T-cell (primary cell): Measurements from ENCODE around the gene CPSF2. TPM values are rescaled to one million over a fixed set of nuclear protein-coding genes. Genes with fewer than 3 reads are reported as not detected.
"Not testable (repeated sequence)": the region's sequence is repeated elsewhere in the genome, so short reads cannot be mapped to it uniquely, and the experiment has no call there.

ENCODE experiments used
- ATAC-seq, 4 experiments: fragments of 200-7000 bp in 3 of 4; fragments of 150-1000 bp in 1 of 4; cut with Tn5 transposase; replicated peaks in 1 of 4; 1 replicate in 3 of 4; 2 replicates in 1 of 4; pipeline ENCODE4 v1.10.0; 2021; ENCODE audit warnings: moderate library complexity in 3 of 4, mild to moderate bottlenecking in 2 of 4, moderate number of reproducible peaks in 1 of 4
- CTCF ChIA-PET, 2 donors: fragments of 300-600 bp; sonication (Branson Sonifier 250); formaldehyde crosslinking; loops; one replicate each; lab custom pipeline; 2022; ENCODE audit warnings: antibody characterized with exemption in 2 of 2; lab: Charles Lee
- POLR2A ChIA-PET, 2 donors: fragments of 300-600 bp; sonication (Branson Sonifier 250); formaldehyde crosslinking; loops; one replicate each; lab custom pipeline; 2022; ENCODE audit warnings: antibody characterized with exemption in 2 of 2; lab: Charles Lee
- DNase-seq, 35 experiments: peaks; one replicate each; pipeline versions ENCODE4 v3.0.0 to v3.0.0-alpha.2; 2013 to 2023
- H3K27ac ChIP-seq: one replicate; pipeline ENCODE4 v1.5.1; 2013; ENCODE audit warnings: low read length
- H3K27me3 ChIP-seq, 2 experiments: replicated peaks in 1 of 2; 1 replicate in 1 of 2; 2 replicates in 1 of 2; pipeline versions ENCODE4 v1.6.1 to v1.7.0; 2013; ENCODE audit warnings: low read length in 1 of 2, mixed read lengths in 1 of 2; ENCODE audit not compliant: control insufficient read depth in 2 of 2, insufficient read depth in 2 of 2; ENCODE audit errors: extremely low read depth in 1 of 2
- H3K36me3 ChIP-seq, 2 donors: 1 replicate in 1 of 2; 2 replicates in 1 of 2; pipeline versions ENCODE4 v1.6.1 to v1.7.0; 2013; ENCODE audit warnings: low read length in 1 of 2; ENCODE audit not compliant: control insufficient read depth in 2 of 2, insufficient read depth in 1 of 2; ENCODE audit errors: extremely low read depth in 1 of 2
- H3K4me1 ChIP-seq, 2 experiments: 1 replicate in 1 of 2; 2 replicates in 1 of 2; pipeline versions ENCODE4 v1.6.1 to v1.7.0; 2013; ENCODE audit warnings: low read length in 2 of 2, mixed read lengths in 1 of 2; ENCODE audit not compliant: insufficient read depth in 2 of 2, control insufficient read depth in 1 of 2; ENCODE audit errors: extremely low read depth in 1 of 2
- H3K4me3 ChIP-seq, 2 donors: 1 replicate in 1 of 2; 2 replicates in 1 of 2; pipeline versions ENCODE4 v1.5.1 to v1.7.0; 2013; ENCODE audit warnings: mild to moderate bottlenecking in 2 of 2, low read length in 1 of 2, moderate library complexity in 1 of 2; ENCODE audit not compliant: control insufficient read depth in 1 of 2; ENCODE audit errors: extremely low read depth in 1 of 2
- H3K9me3 ChIP-seq: 2 replicates; pipeline ENCODE4 v1.7.0; 2013
- H3K27ac Mint-ChIP-seq, 2 donors: one replicate each; pipeline ENCODE4 v1.8.0; 2020 to 2021; ENCODE audit warnings: mild to moderate bottlenecking in 2 of 2, mixed read lengths in 2 of 2
- H3K27me3 Mint-ChIP-seq, 2 donors: one replicate each; pipeline ENCODE4 v1.8.0; 2021 to 2022; ENCODE audit warnings: mixed read lengths in 2 of 2
- H3K36me3 Mint-ChIP-seq: one replicate; pipeline ENCODE4 v1.8.0; 2021; ENCODE audit warnings: mixed read lengths
- H3K4me1 Mint-ChIP-seq, 3 donors: one replicate each; pipeline ENCODE4 v1.8.0; 2020 to 2022; ENCODE audit warnings: mixed read lengths in 3 of 3, mild to moderate bottlenecking in 1 of 3
- H3K4me3 Mint-ChIP-seq, 3 donors: one replicate each; pipeline ENCODE4 v1.8.0; 2020 to 2022; ENCODE audit warnings: mild to moderate bottlenecking in 3 of 3, mixed read lengths in 3 of 3, moderate library complexity in 3 of 3
- H3K9me3 Mint-ChIP-seq, 3 donors: one replicate each; pipeline ENCODE4 v1.8.0; 2020 to 2022; ENCODE audit warnings: mixed read lengths in 3 of 3
- WGBS: methylation state at CpG from one replicate; pipeline ENCODE4 v1.1.5; 2013; ENCODE audit warnings: missing lambda C conversion rate; ENCODE audit not compliant: insufficient coverage; 5-methylcytosine and 5-hydroxymethylcytosine counted together
- total RNA-seq, 35 experiments: library from RNA in 6 of 35; stranded (reverse) in 6 of 35; fragments of 120-200 nt in 1 of 35; gene quantifications; one replicate each; pipeline versions ENCODE4 v1.2.1 to v1.2.4 and lab custom pipeline; 2013 to 2026

CPSF2 gene
- total RNA-seq, 5 donors from 2014 or later (not counting 1 experiment from before 2014, with no cell fraction given), result 27.6 to 57.4 (median 45.5) TPM

GRCh38 chr14:92164958-92165357 is 43.2 kb downstream of the CPSF2 start:
- H3K36me3 Mint-ChIP-seq, result peaks cover 54% of the 10 kb centered on the region
- ATAC-seq (no peak), DNase-seq (no peak)
- no peaks in the 10 kb centered on the region for H3K4me1 Mint-ChIP-seq
- no peaks in the 10 kb centered on the region for H3K27me3 ChIP-seq
- no CpG with 5 or more reads among the region's 2 CpGs for WGBS
- H3K4me3 ChIP-seq, result no peak overlapping the region
- no peaks in the 10 kb centered on the region for H3K9me3 ChIP-seq
- H3K4me3 Mint-ChIP-seq, result no peak overlapping the region
- ChIA-PET POLR2A (interaction anchor here in 1 of 2 donors (0.6 kb wide), 1 partner anchor 13 kb away, joined by 3 read pairs; no protein-coding TSS in a partner anchor), CTCF (no interaction called here)
- H3K27me3 Mint-ChIP-seq, result no peaks in the 10 kb centered on the region
- H3K4me1 ChIP-seq, result no peaks in the 10 kb centered on the region
- peaks cover 0 to 37% of the 10 kb centered on the region in 2 donors for H3K36me3 ChIP-seq
- H3K9me3 Mint-ChIP-seq, result peaks cover 5 to 15% (median 7%) of the 10 kb centered on the region in 3 donors
- H3K27ac Mint-ChIP-seq, result no peak overlapping the region
- no peak overlapping the region for H3K27ac ChIP-seq

GRCh38 chr14:92173668-92174067 is 51.9 kb downstream of the CPSF2 start:
- H3K4me3 Mint-ChIP-seq, result no peak overlapping the region
- no peaks in the 10 kb centered on the region for H3K4me1 Mint-ChIP-seq
- H3K27ac Mint-ChIP-seq, result no peak overlapping the region
- H3K9me3 ChIP-seq, result no peaks in the 10 kb centered on the region
- ChIA-PET CTCF (no interaction called here), POLR2A (interaction anchor here in 1 of 2 donors (0.5 kb wide), 1 partner anchor 233 kb away, joined by 3 read pairs; no protein-coding TSS in a partner anchor)
- H3K4me1 ChIP-seq, result no peaks in the 10 kb centered on the region
- no peak overlapping the region for H3K27ac ChIP-seq
- no peak overlapping the region for H3K4me3 ChIP-seq
- H3K27me3 Mint-ChIP-seq, result no peaks in the 10 kb centered on the region
- H3K9me3 Mint-ChIP-seq, result no peaks in the 10 kb centered on the region
- ATAC-seq, result no peak
- WGBS, result 94% methylated on average over 2 of the region's 2 CpGs
- H3K36me3 ChIP-seq, result peaks cover 0 to under 1% of the 10 kb centered on the region in 2 donors
- no peaks in the 10 kb centered on the region for H3K27me3 ChIP-seq
- peaks cover 9% of the 10 kb centered on the region for H3K36me3 Mint-ChIP-seq
- no peak for DNase-seq

DNA sequence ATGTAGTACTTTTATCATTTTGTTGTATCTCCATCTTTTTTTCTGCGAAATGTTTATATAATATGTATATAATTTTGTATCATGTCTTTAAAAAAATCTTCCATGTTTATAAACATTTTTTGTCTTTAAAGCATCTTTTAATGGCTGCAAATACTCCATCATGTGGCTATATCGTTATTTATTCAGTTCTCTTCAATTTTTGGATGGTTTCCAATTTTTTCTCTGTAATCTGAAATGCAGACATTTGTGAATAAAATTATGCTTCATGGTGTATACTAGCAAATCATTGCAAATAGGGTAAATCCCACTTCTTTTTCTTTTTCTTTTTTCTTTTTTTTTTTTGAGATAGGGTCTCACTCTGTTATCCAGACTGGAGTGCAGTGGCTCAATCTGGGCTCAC is 54.0 kb downstream of the CPSF2 start:
- Histone ChIP-seq H3K27me3 (no peaks in the 10 kb centered on the region), H3K4me1 (no peaks in the 10 kb centered on the region), H3K9me3 (no peaks in the 10 kb centered on the region), H3K36me3 (no peaks in the 10 kb centered on the region), H3K27ac (no peak overlapping the region), H3K4me3 (no peak overlapping the region)
- no peaks in the 10 kb centered on the region for H3K9me3 Mint-ChIP-seq
- ChIA-PET CTCF (no interaction called here), POLR2A (no interaction called here)
- no peak for DNase-seq
- no peak overlapping the region for H3K27ac Mint-ChIP-seq
- ATAC-seq, result no peak
- WGBS, result no CpG with 5 or more reads among the region's 2 CpGs
- H3K36me3 Mint-ChIP-seq, result peaks cover 9% of the 10 kb centered on the region
- no peak overlapping the region for H3K4me3 Mint-ChIP-seq
- H3K4me1 Mint-ChIP-seq, result no peaks in the 10 kb centered on the region
- no peaks in the 10 kb centered on the region for H3K27me3 Mint-ChIP-seq

- H3K4me3 ChIP-seq, result no peak overlapping the region
- POLR2A ChIA-PET, result no interaction called here
- no CpG with 5 or more reads among the region's 2 CpGs for WGBS
- Mint-ChIP-seq H3K27ac (no peak overlapping the region), H3K27me3 (no peaks in the 10 kb centered on the region), H3K4me1 (no peaks in the 10 kb centered on the region), H3K36me3 (peaks cover 6% of the 10 kb centered on the region), H3K9me3 (no peaks in the 10 kb centered on the region), H3K4me3 (no peak overlapping the region)
- CTCF ChIA-PET, result no interaction called here
- no peaks in the 10 kb centered on the region for H3K9me3 ChIP-seq
- H3K27ac ChIP-seq, result no peak overlapping the region
- no peak for DNase-seq
- no peak for ATAC-seq
- H3K27me3 ChIP-seq, result no peaks in the 10 kb centered on the region
- H3K36me3 ChIP-seq, result no peaks in the 10 kb centered on the region
- H3K4me1 ChIP-seq, result no peaks in the 10 kb centered on the region
Measured at GRCh38 chr14:92176476-92176875, 54.7 kb downstream of the CPSF2 start.

- H3K4me3 Mint-ChIP-seq, ATAC-seq, DNase-seq, H3K27me3 Mint-ChIP-seq, H3K36me3 Mint-ChIP-seq, CTCF ChIA-PET, H3K27me3 ChIP-seq, H3K4me1 Mint-ChIP-seq, H3K27ac ChIP-seq, H3K9me3 Mint-ChIP-seq, H3K36me3 ChIP-seq, H3K4me1 ChIP-seq, H3K9me3 ChIP-seq, H3K4me3 ChIP-seq, H3K27ac Mint-ChIP-seq, POLR2A ChIA-PET: not testable (repeated sequence)
Measured at GRCh38 chr14:92179178-92179577, 57.4 kb downstream of the CPSF2 start.

DNA sequence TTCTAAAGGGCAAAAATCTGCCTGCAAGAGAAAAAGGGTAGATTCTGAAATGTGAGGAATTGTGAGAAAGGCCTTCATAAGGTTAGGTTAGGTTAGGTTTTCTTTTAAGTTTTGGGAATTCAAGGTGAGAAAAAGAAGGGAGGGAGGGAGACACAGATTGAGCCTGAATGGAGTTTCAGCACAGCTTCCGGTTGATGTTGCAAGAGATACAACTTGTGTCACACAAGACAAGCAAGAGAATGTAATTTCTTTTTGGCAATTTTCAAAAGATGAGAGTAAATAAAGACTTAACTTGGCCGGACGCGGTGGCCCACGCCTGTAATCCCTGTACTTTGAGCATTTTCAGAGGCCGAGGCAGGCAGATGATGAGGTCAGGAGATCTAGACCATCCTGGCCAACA is 63.8 kb downstream of the CPSF2 start:
- no peak overlapping the region for H3K27ac ChIP-seq
- Mint-ChIP-seq H3K36me3 (peaks cover 6% of the 10 kb centered on the region), H3K27me3 (no peaks in the 10 kb centered on the region), H3K9me3 (peaks cover 3 to 4% (median 3%) of the 10 kb centered on the region in 3 donors), H3K4me3 (no peak overlapping the region), H3K27ac (no peak overlapping the region), H3K4me1 (no peaks in the 10 kb centered on the region)
- ChIA-PET CTCF (no interaction called here), POLR2A (no interaction called here)
- no peak overlapping the region for H3K4me3 ChIP-seq
- no peaks in the 10 kb centered on the region for H3K36me3 ChIP-seq
- ATAC-seq (no peak), DNase-seq (no peak)
- no CpG with 5 or more reads among the region's 6 CpGs for whole genome bisulfite sequencing
- H3K27me3 ChIP-seq, result peaks cover 0 to 13% of the 10 kb centered on the region in 2 experiments
- no peaks in the 10 kb centered on the region for H3K4me1 ChIP-seq
- no peaks in the 10 kb centered on the region for H3K9me3 ChIP-seq

DNA sequence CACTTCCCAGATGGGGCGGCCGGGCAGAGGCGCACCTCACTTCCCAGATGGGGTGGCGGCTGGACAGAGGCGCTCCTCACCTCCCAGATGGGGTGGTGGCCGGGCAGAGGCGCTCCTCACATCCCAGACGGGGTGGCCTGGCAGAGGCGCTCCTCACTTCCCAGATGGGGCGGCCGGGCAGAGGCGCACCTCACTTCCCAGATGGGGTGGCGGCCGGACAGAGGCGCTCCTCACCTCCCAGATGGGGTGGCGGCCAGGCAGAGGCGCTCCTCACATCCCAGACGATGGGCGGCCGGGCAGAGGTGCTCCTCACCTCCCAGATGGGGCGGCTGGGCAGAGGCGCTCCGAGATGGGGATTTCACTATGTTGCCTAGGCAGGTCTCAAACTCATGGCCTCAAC is 65.8 kb downstream of the CPSF2 start:
- H3K36me3 Mint-ChIP-seq, H3K4me3 ChIP-seq, H3K36me3 ChIP-seq, H3K4me3 Mint-ChIP-seq, H3K27ac Mint-ChIP-seq, H3K4me1 ChIP-seq, H3K9me3 ChIP-seq, ATAC-seq, H3K27me3 Mint-ChIP-seq, CTCF ChIA-PET, H3K27ac ChIP-seq, H3K9me3 Mint-ChIP-seq, POLR2A ChIA-PET, DNase-seq, H3K4me1 Mint-ChIP-seq: not testable (repeated sequence)
- 82% methylated on average over 12 of the region's 23 CpGs for WGBS
- H3K27me3 ChIP-seq, result peaks cover 0 to 14% of the 10 kb centered on the region in 2 experiments
